CD4-positive, alpha-beta T cell treated with Interleukin-1 beta for 1 hour (primary cell): ENCODE results near the gene GALR3.
A peak's percentile ranks its signal among the peaks of the same experiment; 100 is the strongest.

Experiments
- DNase-seq, 2 donors: peaks; one replicate each; pipeline ENCODE4 v3.0.0-alpha.2; 2020 to 2022

The GALR3 gene

DNA sequence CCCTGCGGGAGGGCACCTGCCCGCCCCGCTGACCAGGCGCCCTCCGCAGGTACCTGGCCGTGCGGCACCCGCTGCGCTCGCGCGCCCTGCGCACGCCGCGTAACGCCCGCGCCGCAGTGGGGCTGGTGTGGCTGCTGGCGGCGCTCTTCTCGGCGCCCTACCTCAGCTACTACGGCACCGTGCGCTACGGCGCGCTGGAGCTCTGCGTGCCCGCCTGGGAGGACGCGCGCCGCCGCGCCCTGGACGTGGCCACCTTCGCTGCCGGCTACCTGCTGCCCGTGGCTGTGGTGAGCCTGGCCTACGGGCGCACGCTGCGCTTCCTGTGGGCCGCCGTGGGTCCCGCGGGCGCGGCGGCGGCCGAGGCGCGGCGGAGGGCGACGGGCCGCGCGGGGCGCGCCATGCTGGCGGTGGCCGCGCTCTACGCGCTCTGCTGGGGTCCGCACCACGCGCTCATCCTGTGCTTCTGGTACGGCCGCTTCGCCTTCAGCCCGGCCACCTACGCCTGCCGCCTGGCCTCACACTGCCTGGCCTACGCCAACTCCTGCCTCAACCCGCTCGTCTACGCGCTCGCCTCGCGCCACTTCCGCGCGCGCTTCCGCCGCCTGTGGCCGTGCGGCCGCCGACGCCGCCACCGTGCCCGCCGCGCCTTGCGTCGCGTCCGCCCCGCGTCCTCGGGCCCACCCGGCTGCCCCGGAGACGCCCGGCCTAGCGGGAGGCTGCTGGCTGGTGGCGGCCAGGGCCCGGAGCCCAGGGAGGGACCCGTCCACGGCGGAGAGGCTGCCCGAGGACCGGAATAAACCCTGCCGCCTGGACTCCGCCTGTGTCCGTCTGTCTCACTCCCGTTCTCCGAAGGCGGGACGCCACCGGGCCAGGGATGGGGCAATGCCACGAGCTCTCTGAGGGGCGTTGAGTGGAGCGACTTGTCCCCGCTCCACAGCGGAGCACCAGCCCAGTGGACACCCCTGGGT, 1.8 kb downstream of the GALR3 start:
- no peak for DNase-seq

DNA sequence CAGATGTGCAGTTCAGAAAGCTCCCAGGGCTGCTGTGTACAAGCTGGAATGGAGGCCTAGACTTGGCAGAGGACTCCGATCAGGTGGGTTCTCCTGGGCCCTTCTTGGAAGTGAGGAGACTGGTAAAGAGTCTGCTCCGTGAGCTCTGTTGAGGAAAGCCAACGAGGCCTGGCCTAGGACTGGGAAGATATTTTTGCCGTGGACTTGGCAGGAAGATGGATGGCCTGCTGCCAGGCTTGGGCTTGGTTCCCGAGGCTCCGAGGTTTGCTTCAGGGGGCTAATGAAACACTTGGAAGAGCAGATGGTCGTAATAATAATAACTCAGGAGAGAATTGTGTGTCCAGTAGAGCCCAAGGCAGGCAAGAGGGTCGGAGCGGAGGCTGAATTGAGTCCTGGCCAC, 3.9 kb downstream of the GALR3 start:
- DNase-seq: no peak

DNA sequence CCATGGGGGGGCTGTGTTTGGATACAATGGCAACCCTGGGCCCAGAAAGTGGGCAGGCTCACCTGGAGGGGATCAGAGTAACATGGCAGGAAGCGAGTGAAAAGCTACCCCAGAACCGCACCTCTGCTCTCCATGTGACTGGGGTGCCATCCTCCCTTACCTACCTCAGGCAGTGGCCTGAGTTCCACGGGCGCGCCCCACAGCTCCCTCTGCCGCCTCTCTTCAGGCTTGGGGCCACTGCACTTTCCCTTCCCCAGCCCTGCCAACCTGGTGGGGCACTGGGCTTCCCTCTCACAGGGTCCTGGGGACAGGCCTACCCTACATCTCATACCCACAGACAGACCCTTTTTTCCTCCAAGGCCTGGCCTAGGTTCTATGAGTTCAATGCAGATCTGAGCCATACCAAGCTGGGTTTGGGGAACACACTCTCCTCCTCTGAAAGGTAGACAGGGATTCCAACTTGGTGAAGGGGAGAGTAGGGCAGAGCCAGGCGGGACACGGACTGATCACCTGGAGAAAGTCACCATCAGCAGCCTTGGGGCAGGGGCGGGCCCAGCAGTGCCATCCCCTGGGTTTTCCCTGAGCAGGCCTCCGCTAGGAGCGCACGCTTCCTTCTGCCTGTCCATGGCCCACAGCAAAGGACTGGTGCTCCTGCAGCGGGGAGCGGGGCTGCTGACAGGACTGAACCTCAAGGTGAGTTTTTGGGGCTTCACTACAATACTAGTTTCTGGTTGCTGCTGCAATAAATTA, 7.1 kb downstream of the GALR3 start:
- DNase-seq: no peak

DNA sequence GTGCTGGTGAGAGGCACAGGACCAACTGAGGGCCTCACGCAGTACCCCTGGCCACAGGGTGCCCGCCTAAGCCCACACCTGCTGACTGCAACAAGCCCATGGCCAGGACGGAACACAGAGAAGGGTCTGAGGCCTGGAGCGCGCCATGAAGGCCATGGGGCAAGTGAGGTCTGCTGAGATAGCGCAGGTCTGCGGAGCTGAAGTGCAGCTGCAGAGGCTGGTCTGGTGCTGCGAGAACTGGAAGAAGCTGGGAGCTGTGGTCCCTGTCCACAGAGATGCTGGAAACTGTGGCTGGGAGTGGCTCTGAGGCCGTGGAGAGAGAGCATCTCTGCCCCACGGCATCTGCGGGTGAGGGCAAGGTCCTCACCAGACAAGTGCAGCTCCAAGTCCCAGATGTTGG, 8.3 kb downstream of the GALR3 start:
- no peak for DNase-seq

DNA sequence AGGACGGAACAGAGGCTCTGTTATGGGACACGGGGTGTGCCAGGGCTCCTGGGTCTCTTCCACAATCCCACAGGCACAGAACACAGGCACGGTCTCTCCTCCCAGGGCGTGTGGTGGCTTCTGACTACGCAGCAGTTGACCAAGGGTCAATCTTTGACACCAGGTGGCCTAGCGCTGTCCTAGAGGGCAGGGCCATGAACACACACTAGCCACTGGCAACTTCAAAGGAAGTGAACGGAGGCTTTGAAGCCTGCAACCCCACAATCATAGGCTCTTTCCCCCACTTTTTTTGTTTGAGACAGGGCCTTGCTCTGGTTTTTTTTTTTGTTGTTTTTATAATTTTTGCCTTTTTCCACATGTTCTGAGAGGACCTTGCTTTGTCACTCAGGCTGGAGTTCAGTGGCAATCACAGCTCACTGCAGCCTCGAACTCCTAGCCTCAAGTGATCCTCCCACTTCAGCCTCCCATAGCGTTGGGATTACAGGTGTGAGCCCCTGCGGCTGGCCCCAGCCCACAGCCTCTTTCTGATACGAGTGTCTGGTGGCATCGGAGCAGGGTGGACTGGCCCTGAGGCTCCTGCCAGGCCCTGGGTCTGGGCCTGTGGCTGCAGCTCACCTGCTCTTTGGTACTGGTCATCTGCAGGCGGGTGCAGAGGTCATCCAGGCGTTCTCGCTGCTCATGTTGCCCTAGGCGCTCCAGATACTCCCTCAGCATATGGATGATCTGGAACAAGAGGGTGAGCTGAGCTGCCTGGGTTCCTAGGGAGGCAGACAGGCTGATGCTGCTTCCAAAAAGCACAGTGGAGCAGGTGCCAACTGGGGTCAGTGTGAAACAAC, 9.1 kb downstream of the GALR3 start:
- no peak for DNase-seq

DNA sequence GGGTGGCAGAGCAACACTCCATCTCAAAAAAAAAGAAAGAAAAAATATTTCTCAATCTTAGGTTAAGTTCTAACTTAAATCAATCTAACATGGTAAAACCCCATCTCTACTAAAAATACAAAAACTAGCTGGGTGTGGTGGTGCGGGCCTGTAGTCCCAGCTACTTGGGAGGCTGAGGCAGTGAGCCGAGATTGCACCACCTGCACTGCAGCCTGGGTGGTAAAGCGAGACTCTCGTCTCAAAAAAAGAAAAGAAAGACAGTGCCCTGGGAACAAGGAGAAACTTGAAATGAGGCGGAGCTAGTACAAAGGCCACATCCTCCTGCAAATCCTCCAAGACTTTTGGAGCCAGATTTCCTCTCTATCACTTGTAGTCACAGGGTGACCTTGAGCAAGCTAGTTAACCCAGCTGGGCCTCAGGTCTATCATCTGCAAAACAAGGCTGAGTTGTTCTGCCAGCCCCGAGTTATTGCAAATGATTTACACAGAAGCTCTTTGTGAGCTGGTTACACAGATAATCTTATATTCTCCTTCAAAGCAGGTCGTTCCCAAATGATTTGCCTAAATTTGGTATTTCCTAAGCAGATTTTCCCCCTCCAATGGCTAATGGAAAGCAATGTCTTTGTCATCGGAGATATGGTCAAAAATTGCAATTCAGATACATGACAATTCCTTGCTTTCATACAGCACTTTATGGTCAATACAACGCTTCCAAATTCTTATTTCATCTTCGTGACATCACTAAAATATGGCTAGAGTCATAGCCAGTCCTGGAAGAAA, 19.0 kb downstream of the GALR3 start:
- DNase-seq: no peak

DNA sequence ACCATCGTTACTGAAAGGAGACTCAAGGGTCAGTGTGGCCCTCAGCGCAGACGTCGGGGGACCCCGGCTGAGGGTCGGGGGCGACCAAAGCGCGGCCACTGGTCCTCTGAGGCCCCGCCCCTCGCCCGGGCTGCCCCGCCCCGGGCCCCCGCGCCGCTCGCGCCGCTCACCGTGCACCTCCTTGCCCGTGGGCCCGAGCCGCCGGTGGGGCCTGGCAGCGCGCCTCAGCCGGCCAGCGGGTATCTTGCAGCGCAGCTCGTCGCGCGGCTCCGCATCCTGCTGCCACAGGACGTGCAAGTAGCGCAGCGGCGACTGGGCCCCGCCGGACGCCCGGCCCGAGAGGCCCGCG, 20.5 kb downstream of the GALR3 start:
- no peak for DNase-seq

DNA sequence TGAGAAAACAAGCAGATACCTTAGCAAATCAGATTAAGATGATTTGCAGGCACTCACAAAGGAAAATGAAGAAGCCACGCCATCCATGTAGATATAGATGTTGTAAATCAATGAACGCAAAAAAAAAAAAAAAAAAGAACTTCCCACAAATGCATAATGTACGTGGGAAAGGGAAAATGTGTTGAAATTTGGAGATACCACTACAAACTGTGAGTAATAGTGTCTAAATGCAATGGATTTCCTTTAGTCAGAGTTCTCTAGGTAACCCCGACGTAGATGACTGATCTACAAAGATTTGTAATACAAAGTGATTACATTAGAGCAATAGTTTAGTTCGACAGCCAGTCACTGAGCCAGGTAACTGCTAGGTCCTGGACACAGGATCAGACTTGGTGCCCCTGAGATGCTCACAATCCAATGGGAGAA, 21.7 kb downstream of the GALR3 start:
- DNase-seq: no peak

DNA sequence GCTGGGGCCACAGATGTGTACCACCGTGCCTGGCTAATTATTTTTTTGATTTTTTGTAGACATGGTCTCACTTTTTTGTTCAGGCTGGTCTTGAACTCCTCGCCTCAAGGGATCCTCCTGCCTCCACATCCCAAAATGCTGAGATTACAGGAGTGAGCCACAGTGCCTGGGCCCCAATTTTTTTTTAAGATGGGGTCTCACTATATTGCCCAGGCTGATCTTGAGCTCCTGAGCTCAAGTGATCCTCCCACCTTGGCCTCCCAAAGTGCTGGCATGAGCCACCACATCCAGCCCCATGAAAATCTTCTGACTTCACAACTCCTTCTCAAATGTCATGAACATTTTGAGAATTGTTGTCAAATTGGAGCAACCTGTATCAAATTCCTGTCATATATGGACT, 23.3 kb downstream of the GALR3 start:
- DNase-seq: no peak

DNA sequence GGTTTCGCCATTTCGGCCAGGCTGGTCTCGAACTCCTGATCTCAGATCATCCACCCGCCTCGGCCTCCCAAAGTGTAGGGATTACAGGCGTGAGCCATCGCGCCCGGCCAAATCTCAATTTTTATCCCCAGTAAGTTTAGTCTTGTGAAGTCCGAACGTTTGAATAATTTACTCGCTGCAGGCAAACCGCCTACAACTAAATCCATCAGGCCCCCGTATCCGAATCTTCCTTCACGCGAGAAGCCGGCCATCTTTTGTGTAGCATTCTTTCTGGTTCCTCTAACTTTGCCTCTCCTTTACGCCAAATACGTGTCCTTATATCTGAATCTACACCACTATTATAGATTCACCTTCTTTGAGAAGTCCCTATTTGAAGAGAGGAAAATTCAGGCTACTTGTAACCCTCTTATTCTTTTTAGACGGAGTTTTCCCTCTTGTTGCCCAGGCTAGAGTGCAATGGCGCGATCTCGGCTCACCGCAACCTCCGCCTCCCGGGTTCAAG, 25.5 kb downstream of the GALR3 start:
- peak in 1 of 2 donors; percentile 29 for DNase-seq

DNA sequence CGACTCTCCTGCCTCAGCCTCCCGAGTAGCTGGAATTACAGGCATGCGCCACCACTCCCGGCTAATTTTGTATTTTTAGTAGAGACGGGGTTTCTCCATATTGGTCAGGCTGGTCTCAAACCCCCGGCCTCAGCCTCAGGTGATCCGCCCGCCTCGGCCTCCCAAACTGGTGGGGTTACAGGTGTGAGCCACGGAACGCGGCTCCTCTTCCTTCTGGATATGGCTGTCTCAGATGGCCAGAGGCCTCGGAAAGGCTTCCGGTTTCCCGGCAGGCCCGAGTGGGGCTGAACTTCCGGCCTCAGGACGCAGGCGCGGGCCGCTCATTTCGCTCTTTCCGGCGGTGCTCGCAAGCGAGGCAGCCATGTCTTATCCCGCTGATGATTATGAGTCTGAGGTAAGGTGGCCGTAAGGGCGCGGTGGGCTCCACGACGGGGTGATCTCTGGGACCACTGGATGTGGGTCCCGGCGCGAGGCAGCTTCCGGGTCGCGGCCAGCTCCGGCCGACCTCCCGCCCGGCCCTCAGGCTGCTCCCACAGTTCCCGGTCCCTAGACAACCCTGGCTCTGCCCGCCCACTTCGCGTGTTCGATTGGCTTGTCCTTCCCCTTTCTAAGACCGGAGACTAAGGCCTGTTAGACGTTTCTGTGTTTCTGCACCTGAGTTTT, 26.0 kb downstream of the GALR3 start, which contains the start of gene EIF3L:
Gene EIF3L, plus strand, starts transcription at position 331 of the 663 bp plus-strand sequence. Its CDS starts 31 bp downstream, at position 362.
- DNase-seq: peak; percentile 86 to 87

DNA sequence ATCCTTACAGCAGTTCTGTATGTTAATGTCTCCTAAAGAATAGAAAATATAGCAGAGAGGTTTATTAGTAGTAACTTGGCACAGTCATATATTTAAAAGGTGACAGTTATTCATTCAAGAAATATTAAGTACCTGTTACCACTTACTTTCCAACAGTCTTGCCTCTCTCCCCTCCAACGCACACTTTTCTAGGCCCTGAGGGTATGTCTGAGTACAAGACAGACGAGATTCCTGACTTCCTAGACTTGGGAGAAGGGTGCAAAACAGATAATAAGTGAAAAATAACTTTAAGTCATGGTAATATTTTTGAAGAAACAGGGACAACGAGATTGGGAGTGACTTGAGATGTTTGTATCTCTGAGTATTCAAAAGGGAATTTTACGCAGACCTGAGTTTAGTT, 27.6 kb downstream of the GALR3 start:
- DNase-seq: no peak

DNA sequence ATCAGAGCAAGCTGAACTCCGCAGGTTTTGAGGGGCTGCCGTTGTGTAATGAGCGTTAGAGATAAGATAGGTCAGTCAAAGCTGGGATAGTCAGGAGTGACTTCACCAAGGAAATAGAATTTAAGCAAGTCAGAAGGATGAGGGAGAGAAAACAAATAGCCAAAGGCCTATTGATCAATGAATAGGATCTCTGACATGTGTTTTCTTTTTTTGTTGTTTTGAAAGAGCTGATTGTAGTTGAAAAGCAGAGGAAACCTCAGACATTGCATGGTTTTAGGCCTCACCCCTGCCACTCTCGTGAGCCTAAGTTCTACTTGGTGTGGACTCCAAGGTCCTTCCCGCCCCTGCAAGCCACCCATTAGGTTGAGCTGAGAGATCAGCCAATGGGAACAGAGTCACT, 29.2 kb downstream of the GALR3 start:
- DNase-seq: no peak

DNA sequence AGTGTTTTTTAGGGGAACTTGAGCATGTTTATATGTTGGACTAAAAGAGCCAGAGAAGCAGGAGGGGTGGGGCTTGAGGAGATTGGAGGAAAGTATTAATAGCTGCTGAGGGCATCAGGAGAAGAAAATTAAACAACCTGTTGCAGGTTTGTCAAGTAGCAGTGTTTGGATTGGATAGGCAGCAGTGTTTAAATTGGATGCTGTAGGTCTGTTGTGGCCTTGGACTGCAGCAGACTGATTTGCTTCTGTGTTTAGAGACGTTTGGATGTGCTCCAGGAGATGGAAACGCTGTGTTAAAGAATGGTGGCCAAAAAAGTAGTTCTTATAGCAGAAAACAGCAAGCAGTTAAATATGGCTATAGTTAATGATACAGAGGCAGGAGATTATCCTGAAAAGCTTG, 31.8 kb downstream of the GALR3 start:
- DNase-seq: no peak

DNA sequence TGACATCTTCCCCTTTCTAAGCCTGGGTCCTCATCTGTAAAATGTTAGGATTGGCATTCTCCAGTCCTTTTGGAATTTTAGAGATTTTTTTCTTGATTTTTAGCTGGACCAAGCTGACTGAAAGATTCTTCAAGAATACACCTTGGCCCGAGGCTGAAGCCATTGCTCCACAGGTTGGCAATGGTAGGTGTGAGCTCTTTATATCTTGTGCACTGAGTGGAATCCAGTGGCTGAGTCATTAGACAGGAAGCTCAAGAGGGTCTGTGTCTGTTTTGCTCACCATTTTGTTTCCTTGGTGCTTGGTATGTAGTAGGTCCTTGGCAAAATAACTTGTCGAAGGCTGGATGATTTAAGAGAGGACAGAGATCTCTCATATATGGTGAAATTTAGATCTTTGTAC, 32.3 kb downstream of the GALR3 start:
- DNase-seq: no peak

DNA sequence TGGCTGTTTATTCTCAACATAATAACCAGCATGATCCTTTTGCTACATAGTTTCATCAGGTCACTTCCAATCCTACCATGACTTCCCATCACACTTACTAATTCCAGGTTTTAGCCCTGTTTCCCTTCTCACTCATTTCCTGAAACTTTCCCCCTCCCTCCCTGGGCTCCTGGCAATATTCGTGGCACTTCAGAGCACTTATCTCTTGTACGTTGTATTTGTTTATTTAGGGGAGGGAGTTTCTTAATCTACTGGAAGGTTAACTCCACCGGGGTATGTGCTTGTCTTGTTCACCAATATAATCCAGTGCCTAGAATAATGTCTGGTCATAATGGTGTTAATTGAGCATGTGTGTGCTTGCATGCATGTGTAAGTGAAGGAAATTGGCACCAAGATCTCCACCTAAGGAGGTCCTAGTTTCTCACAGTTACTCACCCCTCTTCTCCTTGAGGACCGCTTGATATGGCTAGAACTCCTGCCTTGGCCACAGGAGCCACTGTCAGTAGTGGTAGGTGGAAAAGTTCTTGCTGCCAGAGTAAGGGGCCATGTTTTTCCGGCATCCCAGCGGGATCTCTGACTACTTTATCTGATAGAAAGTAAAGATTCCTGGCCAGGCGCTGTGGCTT, 37.7 kb downstream of the GALR3 start:
- no peak for DNase-seq

DNA sequence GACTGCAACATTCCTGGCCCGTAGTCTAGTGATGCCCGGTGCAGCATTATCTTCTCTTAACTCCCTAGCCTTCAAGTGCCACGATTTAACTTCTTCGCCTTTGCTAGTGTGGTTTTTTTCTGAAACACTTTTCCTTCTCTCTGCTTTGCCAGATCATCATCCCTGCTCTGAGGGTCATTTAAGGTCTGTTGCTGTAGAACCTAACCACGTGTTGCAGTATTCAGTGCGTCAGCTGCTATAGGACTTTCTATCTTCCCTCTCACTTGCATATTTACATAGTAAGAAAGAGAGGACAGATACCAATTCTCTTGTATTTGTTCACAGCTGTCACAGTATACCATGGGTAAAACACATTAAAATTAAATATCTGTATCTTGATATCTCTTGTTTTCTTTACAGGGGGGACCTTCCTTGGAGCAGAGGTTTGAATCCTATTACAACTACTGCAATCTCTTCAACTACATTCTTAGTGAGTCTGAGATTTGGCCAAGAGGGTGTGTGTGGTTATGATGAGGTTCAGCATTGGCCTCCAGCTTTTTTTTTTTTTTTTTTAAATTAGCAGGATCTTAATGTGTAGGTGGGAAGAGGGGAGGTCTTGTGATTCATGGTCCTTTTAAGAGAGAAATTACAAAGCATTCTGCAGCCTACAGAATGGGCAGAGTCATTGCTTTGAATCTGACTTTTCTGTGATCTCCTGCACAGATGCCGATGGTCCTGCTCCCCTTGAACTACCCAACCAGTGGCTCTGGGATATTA, 39.6 kb downstream of the GALR3 start:
- no peak for DNase-seq

DNA sequence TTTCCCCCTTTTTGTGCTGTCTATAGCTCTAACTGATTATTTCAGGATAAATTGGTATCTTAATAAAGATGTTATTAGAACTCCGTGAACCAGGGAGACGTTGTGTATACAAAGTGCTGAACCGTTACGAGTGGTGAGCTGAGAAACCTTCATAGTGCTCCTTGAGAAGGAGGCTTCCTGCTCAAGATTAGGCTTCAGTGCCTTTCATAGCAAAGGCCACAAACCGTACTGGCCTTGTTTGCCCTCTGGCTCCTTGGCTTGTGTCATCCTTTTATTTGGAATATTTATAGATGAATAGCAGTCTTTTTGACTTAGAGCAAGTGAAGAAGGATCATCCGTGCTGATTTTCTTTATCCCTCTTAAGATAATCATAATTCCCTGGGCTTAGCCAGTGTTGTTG, 42.3 kb downstream of the GALR3 start:
- DNase-seq: no peak

DNA sequence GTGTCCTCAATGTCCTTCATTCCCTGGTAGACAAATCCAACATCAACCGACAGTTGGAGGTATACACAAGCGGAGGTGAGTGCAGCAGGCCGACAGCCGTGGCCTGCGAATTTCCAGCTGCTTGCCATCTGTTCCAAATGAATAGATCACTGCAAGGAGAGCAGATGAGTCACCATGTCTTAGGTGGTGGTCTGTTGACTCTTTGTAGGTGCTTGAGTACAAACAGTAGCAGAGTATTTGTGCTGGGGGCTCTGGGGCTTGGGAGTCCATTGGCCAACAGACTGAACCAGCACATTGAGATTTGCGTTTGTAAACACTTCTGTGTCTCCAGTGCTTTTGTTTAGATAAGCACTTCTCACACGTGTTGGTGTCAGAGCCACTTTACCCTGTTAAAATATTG, 47.1 kb downstream of the GALR3 start:
- no peak for DNase-seq
